Right atrium auricular region (tissue), 2 donors: Measurements from ENCODE around the gene PTPRD. TPM values are rescaled to one million over a fixed set of nuclear protein-coding genes. Genes with fewer than 3 reads are reported as not detected.
A peak's percentile ranks its signal among the peaks of the same experiment; 100 is the strongest.

Experiments used
- DNase-seq: peaks from one replicate; pipeline ENCODE4 v3.0.0-alpha.2; 2019; ENCODE audit warnings: low spot score
- H3K27ac ChIP-seq, 2 donors: fragments of 200-600 bp; sonication (generic); 1 replicate in 1 of 2; 2 replicates in 1 of 2; pipeline ENCODE4 v1.5.1; 2016 to 2019
- H3K27me3 ChIP-seq, 2 donors: fragments of 200-600 bp; sonication (generic); one replicate each; pipeline versions ENCODE4 v1.5.1 to v1.6.0; 2017 to 2019
- H3K36me3 ChIP-seq: fragments of 200-600 bp; sonication (generic); one replicate; pipeline ENCODE4 v1.5.1; 2016
- H3K4me1 ChIP-seq, 2 donors: fragments of 200-600 bp; sonication (generic); one replicate each; pipeline versions ENCODE4 v1.5.1 to v1.6.0; 2017 to 2019
- H3K4me3 ChIP-seq, 2 donors: fragments of 200-600 bp; sonication (generic); 1 replicate in 1 of 2; 2 replicates in 1 of 2; pipeline ENCODE4 v1.5.1; 2017 to 2019; ENCODE audit warnings: mild to moderate bottlenecking in 1 of 2, moderate library complexity in 1 of 2
- H3K9me3 ChIP-seq, 2 donors: fragments of 200-600 bp; sonication (generic); one replicate each; pipeline ENCODE4 v1.5.1; 2019
- CTCF ChIP-seq, 2 donors: fragments of 200-600 bp; sonication (generic); IDR thresholded peaks; one replicate each; pipeline ENCODE4 v1.5.1; 2019; ENCODE audit warnings: antibody characterized with exemption in 2 of 2
- total RNA-seq, 2 donors: library from RNA; depleted of rRNA; stranded (reverse); fragments of >200 nt; gene quantifications; one replicate each; pipeline ENCODE4 v1.1.0, GENCODE V29; 2016

Gene PTPRD
- total RNA-seq, 2 donors from 2014 or later, result 5.5 to 6.6 TPM

GRCh38 chr9:10237584-10237983 lies 375.2 kb downstream of the PTPRD start:
- Histone ChIP-seq H3K4me3 (no peak overlapping the region), H3K36me3 (no peaks in the 10 kb centered on the region), H3K27me3 (no peaks in the 10 kb centered on the region), H3K4me1 (no peaks in the 10 kb centered on the region), H3K9me3 (no peaks in the 10 kb centered on the region), H3K27ac (no peak overlapping the region)
- DNase-seq, result no peak
- no peak for TF ChIP-seq CTCF (IDR thresholded peaks at IDR 0.05)

- Histone ChIP-seq H3K9me3 (no peaks in the 10 kb centered on the region), H3K36me3 (no peaks in the 10 kb centered on the region), H3K4me1 (no peaks in the 10 kb centered on the region), H3K27me3 (no peaks in the 10 kb centered on the region), H3K4me3 (no peak overlapping the region), H3K27ac (no peak overlapping the region)
- TF ChIP-seq CTCF (IDR thresholded peaks at IDR 0.05), result no peak
- no peak for DNase-seq
Measured at GRCh38 chr9:10236161-10236560, 376.6 kb downstream of the PTPRD start.

GRCh38 chr9:10235376-10235775 lies 377.4 kb downstream of the PTPRD start:
- H3K4me1 ChIP-seq, result no peaks in the 10 kb centered on the region
- H3K4me3 ChIP-seq, result no peak overlapping the region
- no peak for TF ChIP-seq CTCF (IDR thresholded peaks at IDR 0.05)

GRCh38 chr9:10232352-10232930 lies 380.4 kb downstream of the PTPRD start:
- H3K4me3 ChIP-seq, result no peak overlapping the region
- DNase-seq, result no peak
- H3K27ac ChIP-seq, result no peak overlapping the region
- no peaks in the 10 kb centered on the region for H3K27me3 ChIP-seq
- H3K36me3 ChIP-seq, result no peaks in the 10 kb centered on the region
- peak in 1 of 2 donors; percentile 30 for TF ChIP-seq CTCF (IDR thresholded peaks at IDR 0.05)
- no peaks in the 10 kb centered on the region for H3K9me3 ChIP-seq
- no peaks in the 10 kb centered on the region for H3K4me1 ChIP-seq

More at GRCh38 chr9:10235376-10235775, 377.4 kb downstream of the PTPRD start:
- no peaks in the 10 kb centered on the region for H3K9me3 ChIP-seq
- no peaks in the 10 kb centered on the region for H3K27me3 ChIP-seq
- no peak for DNase-seq
- no peaks in the 10 kb centered on the region for H3K36me3 ChIP-seq
- no peak overlapping the region for H3K27ac ChIP-seq

GRCh38 chr9:10230512-10230911 lies 382.3 kb downstream of the PTPRD start:
- Histone ChIP-seq H3K9me3 (no peaks in the 10 kb centered on the region), H3K4me1 (no peaks in the 10 kb centered on the region), H3K4me3 (no peak overlapping the region), H3K27me3 (no peaks in the 10 kb centered on the region), H3K27ac (no peak overlapping the region), H3K36me3 (no peaks in the 10 kb centered on the region)
- TF ChIP-seq CTCF (IDR thresholded peaks at IDR 0.05), result no peak
- no peak for DNase-seq

- no peak overlapping the region for H3K4me3 ChIP-seq
- H3K27ac ChIP-seq, result no peak overlapping the region
- H3K27me3 ChIP-seq, result no peaks in the 10 kb centered on the region
- no peaks in the 10 kb centered on the region for H3K4me1 ChIP-seq
- no peaks in the 10 kb centered on the region for H3K36me3 ChIP-seq
- no peak for DNase-seq
- no peak for TF ChIP-seq CTCF (IDR thresholded peaks at IDR 0.05)
- no peaks in the 10 kb centered on the region for H3K9me3 ChIP-seq
Measured at GRCh38 chr9:10228082-10228481, 384.7 kb downstream of the PTPRD start.
